Bone marrow (tissue), 2 donors: Measurements from ENCODE around the gene RNF180.

ENCODE experiments used
- DNase-seq, 2 donors: peaks; one replicate each; lab custom pipeline; 2025; lab: John Stamatoyannopoulos, UW

RNF180 gene, protein sequence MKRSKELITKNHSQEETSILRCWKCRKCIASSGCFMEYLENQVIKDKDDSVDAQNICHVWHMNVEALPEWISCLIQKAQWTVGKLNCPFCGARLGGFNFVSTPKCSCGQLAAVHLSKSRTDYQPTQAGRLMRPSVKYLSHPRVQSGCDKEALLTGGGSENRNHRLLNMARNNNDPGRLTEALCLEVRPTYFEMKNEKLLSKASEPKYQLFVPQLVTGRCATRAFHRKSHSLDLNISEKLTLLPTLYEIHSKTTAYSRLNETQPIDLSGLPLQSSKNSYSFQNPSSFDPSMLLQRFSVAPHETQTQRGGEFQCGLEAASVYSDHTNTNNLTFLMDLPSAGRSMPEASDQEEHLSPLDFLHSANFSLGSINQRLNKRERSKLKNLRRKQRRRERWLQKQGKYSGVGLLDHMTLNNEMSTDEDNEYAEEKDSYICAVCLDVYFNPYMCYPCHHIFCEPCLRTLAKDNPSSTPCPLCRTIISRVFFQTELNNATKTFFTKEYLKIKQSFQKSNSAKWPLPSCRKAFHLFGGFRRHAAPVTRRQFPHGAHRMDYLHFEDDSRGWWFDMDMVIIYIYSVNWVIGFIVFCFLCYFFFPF

DNA sequence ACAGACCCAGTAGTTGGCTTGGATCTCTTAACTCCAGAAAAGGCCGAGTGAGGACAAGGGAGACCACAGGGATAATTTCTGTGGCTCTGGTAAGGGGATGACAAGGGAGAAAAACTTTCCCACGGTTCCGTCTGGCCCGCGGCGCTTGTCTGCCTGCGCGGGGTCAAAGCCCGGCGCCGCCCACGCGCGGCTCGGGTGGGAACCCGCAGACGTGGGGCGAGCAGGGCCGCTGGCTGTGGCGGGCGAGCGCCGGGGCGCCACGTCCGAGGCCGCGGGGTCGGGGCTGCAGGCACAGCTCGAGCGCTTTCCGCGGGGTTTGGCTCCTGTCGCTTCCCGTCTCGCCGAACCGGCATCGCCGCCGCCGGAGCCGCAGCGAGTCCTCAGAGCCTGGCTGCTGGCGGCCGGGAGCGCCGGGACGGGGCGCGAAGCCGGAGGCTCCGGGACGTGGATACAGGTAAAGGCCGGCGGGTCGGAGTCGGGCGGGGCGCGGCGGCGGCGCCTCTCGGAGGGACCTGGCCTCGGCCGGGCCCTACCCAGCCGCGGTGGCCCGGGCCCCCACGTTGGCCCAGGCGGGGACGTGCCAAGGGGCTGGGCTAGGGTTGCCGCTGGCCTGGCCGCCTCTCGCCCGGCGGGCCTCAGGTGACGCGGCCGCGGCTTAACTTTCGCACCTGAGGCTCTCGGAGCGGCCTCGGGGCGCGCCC is at the start of gene RNF180:
RNF180 (plus strand) TSS at position 344 of the 701 bp plus-strand sequence. CDS start 34,965 bp downstream, outside the sequence.
- no peak for DNase-seq

DNA sequence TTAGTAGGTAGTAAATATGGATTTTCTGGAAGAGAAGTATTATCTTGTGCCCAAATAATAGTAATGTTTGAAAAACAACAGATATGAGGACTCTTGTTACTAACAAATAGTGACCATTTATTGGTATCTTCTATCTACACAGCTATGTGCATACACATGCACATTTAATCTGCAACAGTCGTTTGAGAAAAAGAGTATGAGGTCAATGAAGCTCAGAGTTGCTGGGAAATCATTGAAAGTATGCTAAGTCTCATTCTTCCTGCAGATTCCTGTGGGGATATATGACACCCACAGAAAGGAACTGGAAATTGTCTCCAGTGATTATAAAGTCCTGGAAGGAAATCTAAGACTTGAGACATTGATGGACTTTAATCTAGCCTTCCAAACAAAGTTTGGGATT is 40.1 kb upstream of the RNF180 start:
- DNase-seq, result no peak

DNA sequence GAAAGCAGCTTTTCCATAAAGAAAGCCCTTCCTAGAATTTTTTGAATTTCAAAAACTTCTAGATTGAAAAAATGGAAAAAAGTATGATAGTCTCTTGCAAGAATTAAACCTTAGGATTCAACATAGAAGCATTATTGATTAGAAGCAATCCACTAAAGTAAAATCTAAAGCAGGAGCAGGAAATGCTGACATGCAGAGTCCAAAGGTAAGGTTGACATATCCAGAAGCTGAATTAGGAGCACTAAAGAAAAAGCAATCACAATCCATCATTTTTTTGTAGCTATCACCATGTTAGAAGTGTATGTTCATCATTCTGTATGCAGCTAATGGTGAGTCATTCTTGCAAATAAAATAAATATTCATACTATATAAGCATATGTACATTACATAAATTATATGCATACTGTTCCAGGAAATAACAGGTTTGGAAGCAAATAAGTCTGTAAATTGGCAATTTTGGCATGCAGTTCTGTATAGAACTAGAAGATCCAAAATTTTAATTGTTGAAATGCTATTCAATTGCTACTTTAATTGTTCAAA is 39.4 kb upstream of the RNF180 start:
- DNase-seq, result no peak

DNA sequence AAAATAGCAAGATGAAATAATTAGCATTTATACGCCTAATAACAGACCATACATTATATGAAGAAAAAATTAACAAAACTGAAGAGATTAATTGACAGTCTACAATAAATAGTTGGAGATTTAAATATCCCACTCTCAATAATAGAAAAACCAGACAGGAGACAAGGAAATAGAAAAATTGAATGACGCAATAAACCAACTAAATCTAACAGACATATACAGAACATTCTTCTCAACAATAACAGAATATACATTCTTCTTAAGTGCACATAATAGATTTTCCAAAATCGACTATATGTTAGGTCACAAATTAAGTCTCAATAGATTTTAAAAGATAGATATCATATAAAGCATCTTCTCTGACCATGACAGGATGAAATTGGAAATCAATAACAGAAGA is 25.6 kb upstream of the RNF180 start:
- DNase-seq, result no peak

DNA sequence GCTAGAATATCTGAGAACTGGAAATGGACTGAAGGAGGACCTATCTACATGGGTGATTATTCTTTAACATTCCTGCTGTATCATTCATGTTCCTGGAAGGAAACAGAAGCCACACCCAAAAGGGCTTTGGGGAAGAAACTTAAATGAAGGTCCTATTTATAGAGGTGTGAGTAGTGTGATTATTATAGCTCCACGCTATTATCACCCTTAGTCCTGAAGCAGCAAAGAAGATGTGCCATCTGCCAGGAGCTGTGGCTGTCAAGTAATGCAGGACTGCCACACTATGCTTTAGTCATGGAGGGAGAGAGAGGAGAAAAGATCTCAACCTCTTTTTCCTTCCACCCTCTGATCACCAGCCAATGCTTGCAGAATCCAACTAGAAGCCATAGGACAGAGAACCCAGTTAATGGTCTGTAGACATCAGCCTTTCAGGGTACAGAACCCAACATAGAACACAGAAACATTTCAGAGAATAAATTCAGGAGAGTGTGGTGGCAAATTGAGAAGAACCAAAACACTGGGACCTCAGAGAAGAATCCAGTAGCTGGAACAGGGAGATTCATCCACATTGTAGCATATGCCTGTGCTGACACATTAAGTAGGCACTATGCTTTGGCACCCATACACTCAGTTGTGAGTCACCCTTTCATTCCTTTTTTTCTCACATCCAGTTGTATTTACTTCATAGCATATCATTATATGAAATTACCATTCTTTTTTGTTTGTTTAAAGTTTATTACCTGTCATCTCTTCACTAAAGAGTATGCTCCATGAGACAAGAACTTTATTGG is 21.0 kb upstream of the RNF180 start:
- no peak for DNase-seq

DNA sequence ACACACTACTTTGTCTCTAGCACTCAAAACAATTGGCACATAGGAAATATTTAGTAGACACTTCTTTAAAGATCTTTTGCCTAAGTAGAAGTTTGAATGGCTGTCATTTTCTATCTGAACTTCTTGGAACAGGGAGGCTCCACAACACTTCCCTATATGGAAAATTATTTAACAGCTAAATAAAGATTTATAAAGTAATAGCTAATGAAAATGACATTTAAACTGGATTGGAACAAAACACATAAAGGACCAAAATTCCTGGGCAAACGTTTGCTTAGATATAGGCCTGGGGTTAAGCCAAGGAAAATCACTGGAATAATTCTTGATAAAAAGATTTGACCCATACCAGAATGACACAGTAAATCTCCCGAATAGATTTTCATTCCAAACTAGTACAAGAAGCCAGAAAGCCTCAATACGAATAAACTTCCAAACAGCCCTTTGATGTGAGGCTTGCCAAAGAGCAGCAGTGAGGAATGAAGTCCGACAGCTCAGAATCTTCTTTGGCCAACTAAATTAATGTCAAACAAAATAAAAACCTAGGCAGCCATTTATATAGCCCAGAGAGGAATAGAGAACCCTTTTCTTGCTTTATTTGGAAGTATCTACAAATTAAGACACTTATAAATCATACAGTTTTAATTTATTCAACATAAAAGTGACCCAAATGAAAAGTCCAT is 20.3 kb upstream of the RNF180 start:
- no peak for DNase-seq

DNA sequence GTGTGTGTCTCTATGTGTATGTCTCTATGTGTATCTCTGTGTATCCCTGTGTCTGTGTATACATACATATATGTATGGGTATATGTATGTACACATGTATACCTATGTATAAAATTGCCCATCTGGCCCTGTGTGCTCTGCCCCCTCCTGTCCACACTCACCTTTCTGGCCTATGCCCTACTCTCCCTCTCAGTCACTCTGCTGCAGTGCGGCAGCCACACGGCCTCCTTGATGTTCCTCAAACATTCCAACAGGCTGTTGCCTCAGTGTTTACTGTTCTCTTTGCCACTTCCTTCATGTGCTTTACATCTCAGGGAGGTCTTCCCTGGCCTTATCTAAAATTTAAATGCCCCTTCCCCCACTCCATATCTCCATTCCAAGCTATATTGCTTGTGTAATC is 18.3 kb upstream of the RNF180 start:
- DNase-seq, result no peak

DNA sequence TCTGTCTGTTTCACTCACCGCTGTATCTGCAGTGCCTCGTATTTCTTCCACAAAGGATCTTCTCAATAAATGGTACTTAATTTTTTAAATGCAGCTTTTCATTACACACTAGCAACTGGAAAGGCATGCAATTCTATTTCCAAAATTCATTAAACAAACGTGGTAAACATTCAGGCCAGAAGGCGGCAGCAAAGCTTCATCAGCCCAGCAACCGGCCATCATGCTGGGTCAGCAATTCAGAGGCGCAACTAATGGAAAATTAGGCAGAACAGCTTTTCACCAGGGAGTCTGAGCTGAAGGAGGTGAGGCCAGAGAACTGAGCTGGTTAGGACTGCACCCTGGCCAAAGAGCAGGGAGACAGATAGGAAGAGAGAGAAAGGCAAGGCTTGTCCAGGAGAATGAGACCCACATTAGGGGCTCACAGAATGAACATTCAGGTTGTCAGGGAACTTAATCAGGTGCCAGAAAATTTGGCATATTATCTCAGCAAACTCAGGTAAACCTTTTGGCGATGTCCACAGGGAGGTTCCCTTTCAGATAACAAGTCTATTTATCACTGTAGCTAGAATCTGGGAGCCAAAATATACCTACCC is 17.7 kb upstream of the RNF180 start:
- no peak for DNase-seq

DNA sequence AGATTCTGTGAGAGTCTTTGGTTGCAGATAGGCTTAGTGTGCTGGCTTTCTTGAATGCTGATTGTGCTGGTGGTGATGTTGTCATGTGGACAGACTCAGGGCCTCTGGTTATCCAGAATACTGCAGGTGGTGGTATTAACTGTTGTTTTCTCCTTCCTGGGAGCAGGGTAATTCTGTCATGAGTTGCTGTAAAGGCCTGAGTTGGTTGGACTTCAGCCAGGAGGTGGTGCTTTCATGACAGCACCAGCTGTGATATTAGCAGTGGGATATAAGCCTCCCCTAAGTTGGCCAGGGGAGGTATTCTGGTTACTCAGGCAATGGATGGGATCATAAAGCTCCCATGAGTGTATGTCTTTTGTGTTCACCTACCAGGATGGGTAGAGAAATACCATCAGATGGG is 16.4 kb upstream of the RNF180 start:
- DNase-seq, result no peak

DNA sequence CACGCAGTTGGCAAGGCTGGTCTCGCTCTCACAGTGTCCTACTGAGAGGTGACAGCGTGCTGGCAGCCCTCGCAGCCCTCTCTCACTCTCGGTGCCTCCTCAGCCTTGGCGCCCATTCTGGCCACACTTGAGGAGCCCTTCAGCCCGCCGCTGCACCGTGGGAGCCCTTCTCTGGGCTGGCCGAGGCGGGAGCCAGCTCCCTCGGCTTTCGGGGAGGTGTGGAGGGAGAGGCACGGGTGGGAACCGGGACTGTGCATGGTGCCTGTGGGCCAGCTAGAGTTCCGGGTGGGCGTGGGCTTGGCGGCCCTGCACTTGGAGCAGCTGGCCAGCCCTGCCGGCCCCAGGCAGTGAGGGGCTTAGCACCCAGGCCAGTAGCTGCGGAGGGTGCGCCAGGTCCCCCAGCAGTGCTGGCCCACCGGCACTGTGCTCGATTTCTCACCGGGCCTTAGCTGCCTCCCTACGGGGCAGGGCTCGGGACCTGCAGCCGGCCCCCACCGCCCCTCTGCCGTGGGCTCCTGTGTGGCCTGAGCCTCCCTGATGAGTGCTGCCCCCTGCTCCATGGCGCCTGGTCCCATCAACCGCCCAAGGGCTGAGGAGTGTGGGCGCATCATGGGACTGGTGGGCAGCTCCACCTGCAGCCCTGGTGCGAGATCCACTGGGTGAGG is 15.7 kb upstream of the RNF180 start:
- DNase-seq, result no peak

DNA sequence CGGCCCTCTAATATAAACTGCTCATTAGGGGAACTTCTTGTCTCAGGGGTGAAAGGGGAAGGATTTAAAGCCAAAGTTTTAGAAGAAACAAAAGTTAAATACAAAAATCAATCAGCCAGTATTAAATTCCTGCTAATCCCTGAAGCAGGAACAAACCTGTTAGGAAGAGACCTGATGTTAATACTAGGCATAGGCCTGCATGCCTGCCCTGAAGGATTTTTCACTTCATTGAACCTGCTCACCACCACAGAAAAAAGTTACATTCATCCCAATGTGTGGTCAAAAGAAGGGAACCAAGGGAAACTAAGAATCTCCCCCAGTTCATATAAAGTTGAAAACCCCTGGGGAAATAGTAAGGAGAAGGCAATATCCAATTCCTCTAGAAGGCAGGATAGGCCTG is 9.4 kb upstream of the RNF180 start:
- no peak for DNase-seq

DNA sequence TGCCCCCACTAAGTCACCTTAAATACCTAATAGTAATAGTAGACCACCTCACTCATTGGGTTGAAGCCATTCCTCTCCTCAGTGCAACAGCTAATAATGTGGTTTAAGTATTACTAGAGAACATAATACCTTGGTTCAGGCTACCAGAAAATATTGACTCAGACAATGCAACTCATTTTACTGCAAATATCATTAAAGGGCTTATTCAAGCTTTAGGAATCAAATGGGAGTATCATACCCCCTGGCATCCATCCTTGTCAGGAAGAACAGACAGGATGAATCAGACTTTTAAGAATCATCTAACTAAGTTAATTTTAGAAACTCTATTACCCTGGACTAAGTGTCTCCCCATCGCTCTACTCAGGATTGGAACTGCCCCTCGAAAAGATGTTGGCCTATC is 6.8 kb upstream of the RNF180 start:
- DNase-seq, result no peak

DNA sequence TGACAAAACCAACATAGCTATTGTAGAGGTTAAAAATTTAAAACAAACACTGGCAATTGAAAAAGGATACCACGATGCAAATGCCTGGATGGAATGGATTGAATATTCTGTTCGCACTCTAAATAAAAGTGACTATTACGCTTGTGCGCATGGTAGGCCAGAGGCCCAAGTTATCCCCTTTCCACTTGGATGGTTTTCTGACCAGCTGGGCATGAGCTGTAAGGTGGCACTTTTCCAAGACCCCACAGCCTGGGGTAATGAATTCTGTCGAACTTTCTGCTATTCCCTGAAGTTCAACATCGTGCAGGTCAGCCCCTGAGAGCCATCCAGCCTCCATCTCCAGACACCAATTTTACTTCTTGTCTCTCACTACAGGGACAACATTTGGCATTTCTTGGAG is 5.4 kb upstream of the RNF180 start:
- DNase-seq, result no peak

DNA sequence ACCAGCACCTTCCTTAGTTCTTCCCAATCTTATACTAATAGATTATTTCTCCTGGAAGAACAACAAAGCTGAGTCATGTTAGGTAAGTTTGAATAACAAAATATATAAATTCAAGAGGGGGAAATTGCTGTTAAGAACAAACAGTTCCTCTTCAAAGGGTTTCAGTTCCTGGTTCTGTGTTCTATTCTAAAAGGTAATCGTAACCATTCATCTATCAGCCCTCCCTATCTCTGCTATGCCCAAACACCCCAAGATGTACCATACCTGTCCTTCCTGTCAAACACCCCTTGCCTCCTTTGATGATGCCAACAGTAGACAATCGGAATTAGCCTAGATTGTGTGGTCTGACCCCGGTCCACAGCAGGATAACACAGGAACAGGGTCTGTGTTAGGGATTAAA is 4.2 kb upstream of the RNF180 start:
- DNase-seq, result no peak

DNA sequence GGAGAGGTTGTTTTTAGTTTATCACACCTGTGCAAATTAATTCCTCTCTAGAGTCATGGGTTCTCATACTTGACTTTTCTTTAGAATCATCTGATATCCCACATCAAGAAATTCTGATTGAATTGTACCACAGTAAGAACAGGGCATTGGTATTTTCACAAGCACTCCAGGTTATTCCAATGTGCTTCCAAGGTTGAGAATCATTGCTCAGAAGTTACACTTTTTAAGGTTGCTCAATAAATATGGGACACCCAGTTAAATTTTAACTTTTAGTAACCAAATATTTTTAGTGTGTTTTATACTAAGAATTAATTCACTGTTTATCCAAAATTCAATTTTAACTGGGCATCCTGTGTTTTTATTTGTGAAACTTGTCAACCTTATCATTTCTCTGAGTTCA is 2.5 kb upstream of the RNF180 start:
- DNase-seq, result no peak

DNA sequence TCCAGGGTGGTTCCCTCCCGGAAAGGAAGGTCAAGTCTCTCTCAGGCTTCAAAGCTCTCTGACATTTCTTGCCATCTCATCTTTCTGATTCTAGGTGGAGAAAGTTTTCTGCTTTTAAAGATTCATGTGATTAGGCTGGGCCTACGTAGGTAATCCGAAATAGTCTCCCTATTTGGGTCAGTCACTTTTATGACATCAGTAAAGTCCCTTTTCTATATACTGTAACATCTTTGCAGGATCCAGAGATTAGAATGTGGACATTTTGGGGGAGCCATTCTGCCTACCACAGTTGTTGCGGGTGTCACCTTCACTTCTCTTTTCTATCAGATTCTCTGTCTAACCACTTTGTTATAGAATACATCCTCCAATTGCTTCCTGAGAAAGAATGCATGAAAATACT is 1.9 kb upstream of the RNF180 start:
- no peak for DNase-seq

DNA sequence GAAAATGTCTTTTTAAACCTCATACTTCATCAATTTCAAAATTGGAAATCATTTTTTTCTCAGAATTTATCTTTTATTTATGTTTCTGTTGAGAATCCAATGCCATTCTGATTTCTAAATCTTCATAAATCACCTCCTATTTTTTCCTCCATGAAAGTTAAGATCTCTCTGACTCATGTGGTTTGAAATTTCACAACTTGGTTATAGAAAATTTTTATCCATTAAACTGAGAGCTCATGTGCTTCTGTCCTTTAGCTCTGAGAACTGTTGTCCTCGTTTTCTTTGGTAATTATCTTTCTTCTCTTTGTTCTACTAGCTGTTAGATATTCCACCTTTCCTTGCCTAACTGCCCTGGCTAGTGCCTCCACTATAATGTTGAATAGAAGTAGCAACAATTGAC is 1.5 kb upstream of the RNF180 start:
- DNase-seq, result no peak

DNA sequence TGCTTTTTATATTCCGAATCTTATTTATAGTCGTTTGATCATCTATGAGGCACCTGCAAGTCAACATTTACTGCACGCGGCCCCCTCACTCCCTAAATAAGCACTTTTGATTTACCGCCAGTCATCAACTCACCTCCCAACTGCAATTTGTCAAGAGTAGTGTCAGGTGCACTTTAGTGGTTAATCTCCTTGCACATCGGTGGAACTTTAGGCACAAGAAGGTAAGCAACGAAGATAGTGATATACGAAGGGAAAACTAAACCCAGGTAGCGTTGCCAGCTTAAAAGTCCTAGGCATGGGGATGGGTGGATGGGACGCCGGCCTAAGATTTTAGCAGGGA is 513 bp upstream of the RNF180 start:
- no peak for DNase-seq

DNA sequence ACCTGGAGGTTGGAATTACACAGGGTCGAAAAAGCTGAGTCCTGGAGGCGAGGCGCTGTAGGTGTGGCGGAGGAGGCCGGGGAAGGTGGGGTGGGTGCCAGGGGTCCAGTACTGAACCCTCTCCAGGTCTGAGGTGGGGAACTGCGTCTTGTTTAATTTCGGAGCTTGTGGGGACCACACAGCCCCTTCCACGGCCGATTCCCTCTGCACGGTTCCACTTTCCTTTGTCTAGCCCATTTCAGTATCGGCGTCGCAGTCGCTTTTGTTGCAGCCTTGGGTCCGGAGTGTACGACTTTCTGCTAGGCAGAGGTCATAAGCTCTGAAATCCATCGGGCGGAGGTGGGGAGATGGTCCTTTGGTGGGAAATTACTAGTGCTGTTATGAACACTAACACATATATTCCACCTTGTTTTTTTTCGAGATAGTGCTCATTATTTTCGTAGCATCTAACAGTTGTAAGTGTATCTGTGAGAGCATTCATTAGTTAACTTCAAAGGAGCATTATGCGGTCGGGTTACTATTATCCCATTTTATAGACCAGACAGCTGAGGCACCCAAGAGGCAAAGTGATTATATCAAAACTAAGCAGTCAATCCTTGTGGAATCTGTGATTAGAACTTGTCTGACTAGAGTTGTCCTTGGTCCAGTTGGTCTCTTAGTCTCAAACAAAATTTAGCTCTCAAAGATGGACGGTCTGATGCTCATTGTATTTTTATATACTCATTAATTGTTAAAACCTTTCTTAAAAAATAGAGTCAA is 737 bp downstream of the RNF180 start:
- DNase-seq, result no peak

DNA sequence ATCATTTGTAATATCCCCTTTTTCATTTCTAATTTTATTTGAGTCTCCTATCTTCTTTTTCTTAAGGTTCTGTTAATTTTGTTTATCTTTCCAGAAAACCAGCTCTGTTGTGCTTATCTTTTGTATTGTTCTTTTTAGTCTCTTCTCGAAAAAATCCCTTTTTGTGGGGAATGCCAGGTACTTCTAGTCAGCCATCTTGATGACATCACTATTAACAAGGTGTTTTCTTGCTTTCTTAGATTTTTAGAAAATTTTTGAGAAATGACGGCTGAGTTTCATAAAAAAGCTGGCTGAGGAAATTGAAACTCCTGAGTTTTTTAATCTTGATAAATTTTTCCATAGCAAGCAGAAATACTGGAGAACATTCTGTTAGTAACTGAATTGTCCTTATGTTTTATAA is 10.7 kb downstream of the RNF180 start:
- DNase-seq, result no peak
